HG03139 (cell line): ENCODE results near the gene KCTD19.

Experiments used
- ATAC-seq: cut with Tn5 transposase; IDR thresholded peaks from one replicate; pipeline ENCODE4 v1.9.1; 2021; ENCODE audit not compliant: unreplicated experiment

KCTD19 gene

DNA sequence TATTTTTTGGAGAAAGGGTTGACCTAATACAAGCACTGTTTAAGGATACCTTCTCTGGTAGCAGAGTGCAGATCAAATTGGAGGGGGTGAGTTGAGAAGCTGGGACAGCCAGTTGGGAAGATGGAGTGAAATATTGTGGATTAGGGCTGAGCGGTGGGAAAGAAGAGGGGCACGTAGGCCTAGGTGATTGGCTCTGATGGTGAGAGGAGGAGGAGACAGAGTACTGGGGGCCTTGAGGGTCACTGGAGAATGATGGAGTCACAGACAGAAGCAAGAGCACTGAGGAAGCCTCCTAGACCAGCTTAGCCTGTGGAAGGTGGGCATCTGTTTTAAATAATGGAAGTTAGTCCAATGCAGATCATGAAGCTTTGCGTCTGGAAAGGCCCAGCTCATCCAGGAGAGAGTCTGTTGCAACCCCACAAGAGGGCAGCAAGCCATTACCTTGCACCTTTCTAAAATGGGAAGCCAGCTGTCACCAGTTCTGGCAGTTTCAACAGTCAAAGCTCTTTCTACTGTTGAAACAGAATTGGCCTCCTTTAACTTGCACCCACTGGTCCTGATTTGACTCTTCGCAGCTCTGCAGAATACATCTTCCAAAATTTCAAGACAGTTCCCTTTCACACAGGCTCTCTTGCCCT, 66.0 kb downstream of the KCTD19 start:
- no peak for ATAC-seq

DNA sequence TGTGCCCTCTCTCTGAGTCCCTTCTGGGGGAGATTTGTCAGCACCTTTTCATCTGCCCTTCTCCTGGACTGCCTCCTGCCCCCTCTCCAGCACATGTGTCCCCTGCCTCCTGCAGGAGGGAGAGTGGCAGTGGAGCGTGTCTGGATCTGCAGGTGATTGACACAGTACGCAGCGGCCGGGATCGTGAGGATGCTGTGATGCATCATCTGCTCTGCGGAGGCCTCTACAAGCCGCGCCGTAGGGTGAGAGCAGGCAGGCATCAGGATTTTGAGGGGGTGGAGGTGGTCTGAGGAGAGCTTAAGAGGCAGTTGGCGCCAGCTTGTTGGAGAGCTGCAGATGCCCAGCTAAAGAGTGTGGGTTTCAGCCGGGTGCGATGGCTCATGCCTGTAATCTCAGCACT, 66.8 kb downstream of the KCTD19 start:
- ATAC-seq: no peak

DNA sequence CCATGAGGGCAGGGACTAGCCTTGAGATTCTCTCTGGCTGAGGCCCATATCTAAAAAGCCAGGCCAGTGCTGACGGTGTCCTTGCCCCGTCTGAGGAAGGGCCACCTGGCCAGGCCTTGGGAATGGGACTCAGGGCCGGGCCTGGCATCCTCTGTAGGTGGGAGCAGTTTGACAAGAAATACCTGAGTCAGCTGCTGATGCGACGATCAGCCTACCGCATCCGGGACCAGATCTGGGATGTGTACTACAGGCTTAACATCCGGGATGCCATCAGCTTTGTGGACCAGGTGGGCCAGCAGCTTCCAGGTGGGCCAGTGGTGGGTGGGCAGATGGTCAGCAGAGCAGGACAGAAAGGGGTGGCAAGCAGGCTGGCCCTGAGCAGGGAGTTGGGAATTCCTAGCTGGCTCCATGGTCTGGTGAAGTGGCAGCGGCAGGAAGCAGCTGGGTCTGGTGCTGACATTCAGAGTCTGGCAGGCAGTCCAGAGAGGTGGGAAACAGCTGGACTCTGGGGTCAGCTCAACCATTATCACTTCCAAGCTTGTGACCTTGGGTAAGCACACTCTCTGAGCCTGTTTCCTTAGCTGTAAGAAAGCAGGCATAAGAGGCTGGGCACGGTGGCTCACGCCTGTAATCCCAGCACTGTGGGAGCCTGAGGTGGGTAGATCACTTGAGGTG, 68.2 kb downstream of the KCTD19 start:
- no peak for ATAC-seq

DNA sequence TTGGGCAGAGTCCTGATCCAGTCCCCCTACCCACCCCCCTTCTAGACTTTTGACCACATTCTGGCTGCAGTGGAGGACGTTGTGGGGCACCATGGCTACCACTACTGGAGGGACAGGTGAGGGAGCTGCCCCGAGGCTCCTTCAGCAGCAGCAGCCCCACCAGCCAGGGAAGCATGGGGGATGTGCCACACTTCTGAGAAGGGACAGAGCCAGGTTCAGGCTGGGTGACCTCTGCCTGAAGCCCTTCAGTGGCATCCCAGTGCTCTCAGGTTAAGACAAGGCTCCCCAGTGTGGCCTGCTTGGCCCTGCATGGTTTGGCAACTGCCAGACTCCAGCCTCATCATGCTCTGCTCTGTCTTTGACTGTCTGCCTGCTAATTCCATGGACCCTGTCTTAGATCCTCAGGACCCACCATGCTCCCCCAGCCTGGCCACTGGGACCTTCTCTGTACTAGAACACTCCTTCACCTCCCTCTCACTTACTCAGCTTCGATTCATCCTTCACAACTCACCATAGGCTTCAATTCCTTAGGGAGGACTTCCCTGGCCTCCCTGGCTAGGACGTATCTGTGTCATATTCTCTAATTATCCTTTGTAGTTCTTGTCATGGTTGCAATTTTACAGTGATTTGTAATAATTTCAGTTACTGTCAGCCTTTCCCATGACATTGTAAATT, 68.9 kb downstream of the KCTD19 start:
- ATAC-seq: no peak

DNA sequence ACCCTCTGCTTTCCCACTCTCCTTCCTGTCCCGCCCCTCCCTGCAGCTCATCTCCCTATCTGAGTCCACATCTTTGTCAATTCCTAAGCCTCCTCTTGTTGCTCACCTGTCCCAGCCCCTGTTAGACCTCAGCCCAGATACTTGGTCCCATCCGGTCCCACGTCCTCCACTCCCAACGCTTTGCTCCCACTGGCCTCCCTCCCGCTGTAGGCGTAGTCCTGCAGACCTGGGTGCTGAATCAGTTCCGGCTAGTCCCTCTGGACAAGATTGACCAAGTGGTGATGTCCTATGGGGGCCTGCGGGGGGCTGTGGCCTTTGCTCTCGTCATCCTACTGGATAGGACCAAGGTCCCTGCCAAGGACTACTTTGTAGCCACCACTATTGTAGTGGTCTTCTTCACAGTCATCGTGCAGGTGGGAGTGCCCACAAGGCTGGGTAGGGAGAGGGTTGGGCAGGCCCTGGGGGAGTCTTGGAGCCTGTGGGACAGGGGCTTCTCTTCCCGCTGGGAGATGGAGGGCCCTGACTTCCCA, 69.8 kb downstream of the KCTD19 start:
- ATAC-seq: no peak

DNA sequence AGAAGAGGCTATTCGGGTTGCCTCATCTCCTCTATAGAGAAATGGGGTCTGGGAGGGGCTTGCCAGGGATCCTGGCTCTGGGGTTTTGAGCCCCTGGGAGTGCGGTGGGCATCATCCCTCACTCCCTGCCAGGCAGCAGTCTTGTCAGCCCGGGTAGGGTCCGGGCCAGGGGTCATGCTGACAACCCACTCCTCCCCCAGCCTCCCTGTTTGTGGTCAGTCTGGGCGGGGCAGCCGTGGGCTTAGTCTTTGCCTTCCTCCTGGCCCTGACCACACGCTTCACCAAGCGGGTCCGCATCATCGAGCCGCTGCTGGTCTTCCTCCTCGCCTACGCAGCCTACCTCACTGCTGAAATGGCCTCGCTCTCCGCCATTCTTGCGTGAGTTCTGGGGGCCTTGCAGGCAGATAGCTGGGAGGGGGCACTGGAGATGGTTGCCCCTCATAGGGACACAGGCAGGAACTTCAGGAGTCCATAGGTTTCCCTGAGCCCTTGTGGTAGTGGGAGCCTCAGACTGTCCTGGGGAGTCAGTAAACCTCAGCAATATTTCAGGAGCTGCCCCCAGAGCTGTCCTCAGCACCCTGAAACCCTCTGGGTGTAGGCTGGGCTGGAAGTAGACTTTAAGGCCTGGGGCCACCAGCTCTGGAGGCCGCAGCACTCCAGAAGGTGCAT, 70.9 kb downstream of the KCTD19 start:
- no peak for ATAC-seq

DNA sequence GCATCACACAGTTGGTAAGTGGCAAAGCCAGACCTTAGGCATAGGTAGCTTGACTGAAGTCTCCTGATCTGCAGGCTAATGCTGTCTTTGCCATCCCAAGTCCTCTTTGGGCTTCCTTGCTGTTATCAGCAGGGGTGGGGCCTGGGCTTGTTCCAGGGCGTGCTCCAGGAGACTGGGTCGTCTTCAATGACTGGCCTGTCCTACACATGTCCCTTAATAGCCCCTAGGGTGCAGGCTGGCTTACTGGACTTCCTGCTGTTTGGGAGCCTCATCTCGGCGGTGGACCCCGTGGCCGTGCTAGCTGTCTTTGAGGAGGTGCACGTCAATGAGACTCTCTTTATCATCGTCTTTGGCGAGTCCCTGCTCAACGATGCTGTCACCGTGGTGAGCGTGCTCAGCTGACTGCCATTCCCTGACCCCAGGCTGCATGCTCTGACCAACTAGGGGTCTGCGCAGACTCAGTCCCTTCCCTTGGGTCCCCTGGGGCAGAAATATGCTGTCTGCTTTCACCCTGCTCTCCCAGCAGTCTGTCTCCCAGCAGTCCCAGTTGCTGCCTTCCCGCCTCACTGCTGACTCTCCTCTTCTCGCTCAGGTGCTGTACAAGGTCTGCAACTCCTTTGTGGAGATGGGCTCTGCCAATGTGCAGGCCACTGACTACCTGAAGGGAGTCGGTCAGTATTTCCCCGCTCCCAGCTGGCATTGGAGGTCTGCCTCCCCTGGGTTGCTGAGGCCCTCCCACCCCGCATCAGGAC, 71.6 kb downstream of the KCTD19 start:
- ATAC-seq: no peak

DNA sequence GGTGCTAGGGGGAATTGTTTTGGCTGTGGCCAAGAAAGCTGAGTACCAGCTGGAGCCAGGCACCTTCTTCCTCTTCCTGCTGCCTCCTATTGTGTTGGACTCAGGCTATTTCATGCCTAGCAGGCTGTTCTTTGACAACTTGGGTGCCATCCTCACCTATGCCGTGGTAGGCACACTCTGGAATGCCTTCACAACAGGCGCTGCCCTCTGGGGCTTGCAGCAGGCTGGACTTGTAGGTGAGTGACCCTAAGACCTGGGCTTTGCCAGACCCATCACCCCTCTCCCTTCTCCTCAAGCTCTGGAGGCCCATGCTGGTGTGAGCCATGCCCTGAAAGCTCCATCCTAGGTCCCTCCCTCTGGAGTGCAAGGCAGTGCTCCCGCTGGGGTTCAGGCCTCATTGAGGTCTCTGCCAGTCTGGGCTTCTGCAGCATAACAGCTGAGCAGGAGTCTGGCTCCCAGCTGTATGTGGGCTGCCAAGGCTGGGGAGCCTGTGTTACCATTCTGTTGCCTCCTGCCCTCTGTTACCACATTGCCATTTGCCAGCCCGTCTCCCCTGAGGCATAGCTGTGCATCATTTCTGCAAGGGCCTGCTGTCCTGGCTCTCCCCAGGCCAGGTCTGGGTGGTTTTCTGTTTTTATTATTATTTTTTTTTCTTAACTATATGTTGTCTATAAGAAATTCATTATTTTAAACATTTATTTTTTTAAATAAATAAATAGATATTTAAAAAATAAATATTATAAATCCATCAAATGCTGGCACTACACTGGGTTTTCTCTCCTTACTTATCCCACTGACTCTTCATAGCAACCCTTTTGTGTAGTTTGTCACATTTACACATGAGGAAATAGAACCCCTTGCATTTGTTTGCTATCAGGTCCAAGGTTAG, 73.7 kb downstream of the KCTD19 start:
- no peak for ATAC-seq

DNA sequence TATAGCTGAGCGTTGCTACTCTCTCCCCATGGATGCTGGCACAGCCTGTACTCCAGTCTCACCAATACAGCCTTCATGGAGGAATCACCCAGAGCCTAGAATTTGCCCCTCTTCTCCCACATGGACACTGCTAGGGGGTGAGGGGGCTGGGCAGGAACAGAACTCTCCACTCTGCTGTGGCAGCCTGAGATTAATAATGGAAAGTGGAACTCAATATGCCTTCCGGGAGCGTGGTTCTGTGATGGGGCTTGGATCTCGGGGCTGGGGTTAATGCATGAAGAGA, 76.6 kb downstream of the KCTD19 start:
- no peak for ATAC-seq

DNA sequence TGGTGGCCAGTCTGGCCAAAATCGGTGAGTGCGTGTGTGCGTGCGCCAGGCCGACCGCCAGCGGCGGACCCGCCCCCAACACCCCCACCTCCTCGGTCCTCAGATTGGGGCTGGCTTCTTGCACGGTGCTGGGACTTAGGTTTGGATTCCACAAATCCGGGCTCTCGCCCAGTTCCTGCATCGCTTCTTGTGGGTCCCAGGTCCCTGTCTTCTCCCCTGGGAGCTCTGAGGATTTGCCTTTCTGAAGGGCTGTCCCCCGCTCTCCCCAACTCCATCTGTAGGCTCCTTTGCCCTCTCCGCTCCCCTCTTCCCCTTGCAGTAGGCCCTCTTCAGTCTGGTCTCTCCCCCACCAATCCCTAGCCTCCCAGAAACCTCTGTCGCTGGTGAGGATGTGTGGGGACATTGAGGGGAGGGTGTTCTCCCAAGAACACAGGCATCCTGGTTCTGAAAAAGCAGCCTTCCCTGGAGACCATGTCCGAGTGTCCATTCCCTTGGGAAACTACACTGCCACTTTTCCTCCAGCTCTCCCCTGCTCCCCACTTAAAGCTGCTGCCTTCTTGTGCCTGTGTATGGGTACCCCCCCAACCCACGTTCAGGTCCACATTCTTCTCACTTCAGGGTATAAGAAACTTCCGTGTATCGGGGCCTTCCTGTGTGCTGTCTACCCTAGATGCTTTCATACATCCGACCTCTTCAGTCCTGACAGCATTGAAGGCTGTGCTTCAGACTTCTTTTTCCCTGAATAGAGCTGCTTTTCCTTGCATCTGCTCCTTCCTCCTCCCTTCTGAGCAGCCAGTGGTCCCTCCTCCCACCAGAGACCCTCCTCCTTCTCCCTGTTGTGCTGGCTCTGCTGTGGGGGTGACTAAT, 77.1 kb downstream of the KCTD19 start:
- ATAC-seq: no peak

DNA sequence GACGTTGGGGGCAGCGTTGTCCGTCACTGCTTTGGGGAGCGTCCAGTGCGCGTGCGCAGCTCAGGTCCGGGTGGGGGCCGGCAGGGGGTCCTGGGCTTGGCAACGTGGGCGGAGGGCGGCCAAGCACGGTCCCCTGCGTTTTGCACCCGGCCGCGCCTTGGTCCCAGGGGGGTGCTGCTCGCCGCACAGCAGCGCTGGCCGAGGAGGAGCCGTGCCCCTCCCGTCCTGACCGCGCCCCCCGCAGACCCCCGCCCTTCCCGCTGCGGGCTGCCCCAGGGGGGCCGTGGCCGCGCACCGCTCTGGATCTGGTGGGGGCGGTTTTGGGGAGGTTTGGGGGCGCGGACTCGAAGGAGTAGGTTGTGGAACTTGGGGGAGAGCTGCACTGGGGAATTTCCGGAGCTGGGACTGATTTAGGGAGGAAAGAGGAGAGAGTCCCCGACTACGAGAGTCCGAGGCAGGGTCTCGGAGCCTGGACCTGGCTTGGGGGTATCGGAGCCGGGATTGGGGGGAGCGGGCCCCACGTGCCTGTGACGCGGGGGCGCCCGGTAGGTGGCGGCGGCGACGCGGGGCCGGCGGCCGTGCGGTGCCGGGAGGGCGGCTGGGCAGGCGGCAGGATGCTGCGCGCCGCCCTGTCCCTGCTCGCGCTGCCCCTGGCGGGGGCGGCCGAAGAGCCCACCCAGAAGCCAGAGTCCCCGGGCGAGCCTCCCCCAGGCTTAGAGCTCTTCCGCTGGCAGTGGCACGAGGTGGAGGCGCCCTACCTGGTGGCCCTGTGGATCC, 78.0 kb downstream of the KCTD19 start, which contains the start of gene SLC9A5:
SLC9A5 (plus strand) TSS at position 579 of the 777 bp plus-strand sequence; CDS start at position 615, 36 bp downstream.
- ATAC-seq: no peak

DNA sequence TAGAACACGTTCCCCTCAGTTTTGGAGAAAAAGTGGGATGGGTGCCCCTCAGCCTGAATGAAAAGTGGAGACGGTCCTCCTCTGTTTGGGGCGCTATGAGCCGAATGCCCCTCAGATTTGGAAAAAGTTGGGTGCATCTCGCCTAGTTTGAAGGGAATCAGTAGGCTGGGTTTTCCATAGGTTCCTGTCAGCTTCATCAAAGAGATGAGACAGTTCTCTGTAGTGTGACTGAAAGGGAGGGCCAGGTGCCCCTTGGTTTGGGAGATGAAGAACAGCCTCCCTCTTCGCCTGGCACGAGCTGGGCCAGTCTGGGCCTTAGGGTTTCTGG, 78.5 kb downstream of the KCTD19 start:
- no peak for ATAC-seq

DNA sequence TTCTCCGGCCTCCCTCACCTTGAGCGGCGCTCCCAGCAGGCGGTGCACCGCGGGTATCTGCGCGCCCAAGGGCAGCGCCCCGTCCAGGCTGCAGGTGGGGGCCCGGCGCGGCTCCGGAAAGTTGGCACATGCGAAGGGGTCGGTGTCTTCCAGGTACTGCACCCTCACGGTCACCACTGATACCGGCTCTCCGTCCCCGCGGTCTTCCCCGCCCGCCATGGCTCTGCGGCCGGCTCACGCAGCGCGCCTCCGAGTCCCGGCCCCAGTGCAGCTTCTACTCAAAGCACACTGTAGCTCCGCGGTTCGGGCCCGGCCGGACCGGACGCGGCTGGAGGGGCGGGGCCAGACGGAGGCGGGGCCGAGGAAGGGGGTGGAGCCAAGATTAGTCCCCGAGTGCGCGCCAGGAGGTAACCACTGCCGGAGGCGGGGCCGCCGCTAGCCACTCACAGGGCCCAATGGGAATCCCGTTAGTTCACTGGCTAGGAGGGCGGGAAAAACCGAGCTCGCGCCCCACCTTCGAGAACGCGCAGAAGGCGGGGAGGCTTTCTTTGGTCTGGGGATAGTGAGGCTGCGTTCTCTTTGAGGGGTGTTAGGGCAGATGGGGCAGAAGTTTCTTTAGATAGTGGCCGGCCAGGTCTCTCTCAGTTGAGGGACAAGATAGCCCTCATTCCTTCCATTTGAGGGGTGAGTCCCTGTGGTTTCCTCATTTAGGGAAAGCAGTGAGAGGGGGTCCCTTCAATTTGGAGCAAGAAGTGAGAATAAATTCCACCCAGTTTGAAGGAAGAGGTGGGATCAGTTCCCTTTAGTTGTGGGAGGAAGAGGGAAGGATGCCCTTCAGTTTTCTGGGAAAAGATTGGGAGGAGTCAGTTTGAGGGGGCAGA, 79.1 kb downstream of the KCTD19 start, which contains the start of gene FHOD1:
FHOD1 (minus strand) TSS at position 290 of the 881 bp plus-strand sequence; CDS start at position 219, 71 bp downstream.
- peak; percentile 40 for ATAC-seq

DNA sequence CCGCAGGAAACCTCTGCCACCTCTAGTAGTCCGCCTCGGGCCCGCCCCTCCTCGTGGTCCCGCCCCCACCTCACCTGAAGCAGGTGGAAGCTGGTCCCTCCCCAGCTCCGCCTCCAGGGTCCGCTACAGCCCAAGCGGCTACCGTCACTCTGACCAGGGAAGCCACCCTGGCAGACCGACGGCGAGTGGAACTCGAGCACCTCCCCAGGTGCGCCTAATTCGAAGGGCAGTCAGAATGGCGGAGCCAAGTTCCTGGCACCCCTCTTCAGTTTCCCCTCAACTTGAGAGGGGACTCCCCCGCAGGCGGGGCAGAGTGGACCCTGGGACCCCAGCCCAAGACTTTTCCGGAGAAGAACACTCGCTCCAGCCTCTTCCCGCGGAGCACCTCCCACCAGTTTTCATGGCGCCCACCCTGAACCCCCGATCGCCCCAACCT, 79.8 kb downstream of the KCTD19 start:
- ATAC-seq: no peak

DNA sequence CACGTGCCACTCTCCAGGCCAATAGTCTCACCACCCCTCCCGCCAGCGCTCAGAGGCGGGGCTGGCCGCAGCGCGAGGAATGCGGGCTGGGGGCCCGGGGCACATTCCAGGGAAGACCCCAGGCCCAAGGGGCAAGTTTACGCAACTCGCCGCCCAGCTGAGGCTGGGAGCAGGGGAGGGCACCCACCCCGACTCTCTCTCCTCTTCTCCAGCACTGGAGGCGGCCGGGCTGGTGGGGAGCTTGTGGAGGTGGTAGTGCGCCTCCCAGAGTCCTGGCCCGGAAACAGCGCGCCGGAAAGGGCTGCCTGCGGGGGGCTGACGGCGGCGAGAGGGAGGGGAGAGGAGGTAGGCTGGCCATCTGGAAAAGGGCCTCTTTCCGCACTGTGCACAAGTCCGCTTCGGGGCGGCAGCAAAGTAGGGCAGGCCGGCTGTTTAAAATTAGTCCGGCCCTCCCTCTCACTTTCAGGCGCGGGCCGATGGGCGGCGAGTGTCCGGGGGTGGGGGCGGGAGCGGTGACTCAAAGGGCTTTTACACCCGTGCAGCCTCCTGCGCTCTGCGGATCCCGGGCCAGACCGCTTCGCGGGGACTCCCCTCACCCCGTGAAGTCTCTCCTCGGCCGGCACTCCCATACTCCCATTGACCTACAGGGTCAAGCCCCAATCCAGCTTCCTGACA, 80.3 kb downstream of the KCTD19 start:
- peak; percentile 20 for ATAC-seq

DNA sequence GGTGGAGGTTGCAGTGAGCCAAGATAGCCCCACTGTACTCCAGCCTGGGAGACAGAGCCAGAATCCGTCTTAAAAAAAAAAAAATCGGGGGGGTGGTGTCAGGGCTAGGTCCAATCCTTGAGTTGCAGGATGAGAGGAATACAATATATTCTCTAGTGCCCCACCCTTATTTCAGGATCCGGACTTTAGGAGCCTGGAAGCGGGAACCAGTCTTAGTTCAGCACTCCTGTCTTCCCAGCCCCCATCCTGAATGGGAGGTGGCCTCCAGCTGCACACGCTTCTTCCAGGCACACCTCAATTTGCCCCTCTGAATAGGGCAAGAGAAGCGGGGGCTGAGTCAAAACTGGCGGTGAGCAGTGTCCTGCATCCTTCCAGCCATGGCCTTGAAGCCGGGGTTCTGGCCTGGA, 80.9 kb downstream of the KCTD19 start:
- no peak for ATAC-seq

DNA sequence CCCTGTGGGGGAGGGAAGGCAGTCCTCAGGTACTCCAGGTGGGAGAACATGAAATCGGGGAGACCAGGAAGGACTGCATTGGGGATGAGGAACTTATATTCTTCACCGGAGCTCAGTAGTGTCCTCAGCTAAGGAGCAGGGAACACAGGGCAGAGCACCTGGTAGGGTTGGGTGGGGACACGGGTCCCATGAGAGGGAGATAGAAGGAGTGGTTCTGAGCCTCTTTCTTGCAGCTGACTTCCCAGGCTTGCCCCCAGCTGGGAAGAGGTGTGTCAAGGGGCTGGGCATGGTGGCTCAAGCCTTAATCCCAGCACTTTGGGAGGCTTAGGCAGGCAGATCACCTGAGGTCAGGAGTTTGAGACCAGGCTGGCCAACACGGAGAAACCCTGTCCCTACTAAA, 81.4 kb downstream of the KCTD19 start:
- no peak for ATAC-seq
